Stimulated activated CD4-positive, alpha-beta T cell treated with anti-CD3 and anti-CD28 coated beads, Interleukin-2, amount 100 ng/mL, for 4 hours (primary cell): ENCODE data around the gene RNU6-9.

Experiments
- DNase-seq: peaks from one replicate; pipeline ENCODE4 v3.0.0-alpha.2; 2020; ENCODE audit warnings: low read depth

RNU6-9 gene

DNA sequence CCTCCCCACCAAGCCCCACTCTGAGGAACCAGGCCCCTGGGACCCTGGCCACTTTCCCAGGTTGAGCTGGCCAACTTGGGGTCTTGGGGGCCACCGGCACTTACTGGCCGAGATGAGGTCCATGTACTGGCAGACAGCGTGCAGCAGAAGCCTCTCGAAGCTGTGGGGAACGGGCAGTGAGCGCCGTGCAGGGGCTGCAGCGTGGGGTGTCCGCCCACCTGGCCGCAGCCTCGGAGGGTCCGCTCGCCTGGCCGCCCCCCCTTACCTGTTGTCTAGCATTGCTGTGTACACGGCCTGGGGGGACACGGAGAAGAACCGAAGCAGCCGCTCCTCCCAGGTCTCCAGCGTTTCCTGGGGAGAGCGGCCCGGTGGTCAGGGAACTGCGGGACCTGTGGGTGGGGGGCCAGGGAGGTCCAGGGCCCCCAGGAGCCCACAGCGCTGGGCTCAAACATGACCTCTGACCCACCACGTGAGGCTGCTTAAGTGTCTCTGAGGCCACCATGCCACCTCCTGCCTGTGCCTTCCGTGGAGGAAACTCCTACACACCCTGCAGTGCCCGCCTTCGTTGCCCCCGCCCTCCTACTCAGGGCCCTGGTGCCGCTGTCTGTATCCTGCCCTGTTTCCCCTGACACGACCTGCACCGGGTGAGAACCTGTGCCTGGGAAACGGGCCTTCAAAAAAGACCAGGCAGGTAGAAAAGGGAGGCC is 6.2 kb downstream of the RNU6-9 start:
- DNase-seq: no peak

DNA sequence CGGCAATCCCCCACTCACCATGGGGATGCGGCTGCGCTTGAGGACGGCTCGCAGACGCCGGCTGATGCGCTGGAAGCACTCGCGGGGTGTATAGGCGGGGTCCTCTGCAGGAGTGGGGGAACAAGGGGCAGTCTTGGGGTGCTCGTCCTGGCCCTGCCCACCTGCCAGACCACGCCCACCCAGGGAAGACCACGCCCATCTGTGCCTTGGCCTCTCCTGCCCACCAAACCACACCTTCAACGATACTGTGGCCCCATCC is 6.7 kb downstream of the RNU6-9 start:
- DNase-seq: no peak

DNA sequence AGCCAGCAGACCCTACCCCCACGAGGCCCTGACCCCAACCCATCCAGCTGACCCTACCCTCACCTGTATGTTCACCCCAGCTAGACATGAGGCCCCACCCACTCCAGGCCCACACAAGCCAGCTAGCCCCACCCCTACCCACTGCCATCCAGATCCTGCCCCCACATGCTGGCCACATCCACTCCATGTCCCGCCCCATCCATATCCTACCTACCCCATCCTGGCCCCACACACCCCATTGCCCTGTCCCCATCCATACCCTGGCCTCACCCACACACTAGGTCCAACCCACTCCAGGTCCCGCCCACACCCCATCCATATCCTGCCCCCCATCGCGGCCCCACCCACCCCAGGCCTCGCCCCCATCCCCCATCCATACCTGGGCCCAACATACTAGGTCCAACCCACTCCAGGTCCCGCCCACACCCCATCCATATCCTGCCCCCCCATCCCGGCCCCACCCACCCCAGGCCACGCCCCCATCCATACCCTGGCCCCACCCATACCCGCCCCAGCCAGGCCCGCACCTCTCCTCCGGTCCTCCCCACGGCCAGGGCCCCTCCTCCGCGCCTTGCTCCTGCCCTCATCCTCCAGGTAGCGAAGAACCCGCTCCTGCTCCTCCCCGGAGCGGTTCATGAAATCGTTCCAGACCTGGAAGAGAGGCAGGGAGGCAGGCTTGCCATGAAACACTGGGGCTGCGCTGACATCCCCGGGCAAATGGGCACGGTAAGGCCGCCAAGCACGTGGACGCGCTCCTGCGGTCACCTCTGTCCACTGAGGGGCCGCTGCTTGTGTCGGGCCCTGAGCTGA is 7.2 kb downstream of the RNU6-9 start:
- no peak for DNase-seq

DNA sequence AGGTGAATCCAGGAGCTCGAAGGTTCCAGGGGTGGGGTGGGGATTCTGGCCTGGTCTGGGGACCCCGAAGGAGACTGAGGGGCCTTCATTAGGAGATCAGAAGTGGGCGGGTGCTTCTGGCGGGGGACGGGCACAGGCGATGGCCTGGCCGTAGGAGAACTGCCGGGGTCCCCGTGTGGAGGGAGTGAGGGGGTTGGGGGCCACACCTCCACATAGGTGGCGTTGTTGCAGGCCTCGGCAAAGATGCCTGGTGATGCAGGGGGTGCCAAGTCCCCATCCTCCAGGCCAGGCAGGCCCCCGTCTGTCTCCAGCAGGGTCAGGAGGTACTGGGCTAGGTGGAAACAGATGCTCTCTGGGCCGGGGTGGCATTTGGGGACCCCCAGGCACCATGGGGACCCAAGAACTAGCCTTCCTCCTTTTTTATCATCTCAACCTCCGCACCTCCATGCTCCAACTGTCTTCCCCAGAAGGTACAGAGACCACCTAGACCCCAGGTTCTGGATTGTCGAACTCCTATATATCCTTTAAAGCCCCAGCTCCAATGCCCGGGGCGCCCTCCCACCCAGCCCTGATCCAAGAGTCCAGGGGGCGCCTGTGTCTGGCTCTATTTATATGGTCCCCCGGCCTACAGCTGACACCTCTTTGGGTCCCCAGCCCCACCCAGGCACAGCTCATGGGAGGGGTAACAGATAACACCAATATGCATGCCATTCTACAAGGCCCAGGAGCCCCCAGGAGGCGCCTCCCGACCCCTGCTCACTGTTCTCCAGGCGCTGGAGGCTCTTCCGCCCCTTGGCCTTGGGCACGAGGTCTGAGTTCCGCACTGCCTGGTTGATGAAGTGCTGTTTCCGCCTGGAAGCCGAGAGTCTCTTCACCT is 8.2 kb downstream of the RNU6-9 start:
- DNase-seq: no peak

DNA sequence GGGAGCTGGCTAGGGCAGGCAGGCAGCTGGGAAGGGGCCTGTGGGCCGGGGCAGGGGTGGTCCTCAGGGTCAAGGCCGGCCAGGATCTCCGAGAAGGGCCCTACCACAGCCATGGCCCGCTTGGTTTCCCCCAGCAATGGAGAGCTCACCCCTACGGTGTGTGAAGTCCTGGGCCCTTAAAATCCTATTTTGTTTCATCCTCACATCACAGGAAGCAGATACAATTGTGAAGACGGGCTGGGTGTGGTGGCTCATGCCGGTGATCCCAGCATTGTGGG is 8.7 kb downstream of the RNU6-9 start:
- DNase-seq: no peak

DNA sequence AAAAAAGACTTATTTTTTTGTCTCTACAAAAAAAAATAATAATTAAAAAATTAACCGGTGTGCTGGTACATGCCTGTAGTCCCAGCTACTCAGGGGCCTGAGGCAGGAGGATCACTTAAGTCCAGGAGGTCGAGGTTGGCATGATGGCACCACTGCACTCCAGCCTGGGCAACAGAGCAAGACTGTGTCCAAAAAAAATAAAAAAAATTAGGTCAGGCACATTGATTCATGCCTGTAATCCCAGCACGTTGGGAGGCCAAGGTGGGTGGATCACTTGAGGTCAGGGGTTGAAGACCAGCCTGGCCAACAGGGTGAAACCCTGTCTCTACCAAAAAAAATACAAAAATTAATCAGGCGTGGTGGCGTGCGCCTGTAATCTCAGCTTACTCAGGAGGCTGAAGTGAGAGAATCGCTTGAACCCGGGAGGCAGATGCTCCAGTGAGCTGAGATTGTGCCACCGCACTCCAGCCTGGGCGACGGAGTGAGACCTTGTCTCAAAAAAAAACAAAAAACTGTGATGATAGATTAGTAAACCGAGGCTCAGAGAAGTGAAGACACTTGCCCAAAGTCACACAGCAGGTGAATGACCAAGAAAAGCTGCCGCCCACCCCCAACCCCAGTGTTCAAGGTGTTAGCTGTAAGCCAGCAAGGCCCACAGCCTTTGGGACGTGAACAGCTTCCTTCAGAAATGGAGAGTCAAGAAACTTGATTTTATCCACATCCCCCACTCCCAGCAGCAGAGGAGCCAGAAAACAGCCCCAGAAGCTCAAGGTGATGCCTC is 9.4 kb downstream of the RNU6-9 start:
- DNase-seq: no peak

DNA sequence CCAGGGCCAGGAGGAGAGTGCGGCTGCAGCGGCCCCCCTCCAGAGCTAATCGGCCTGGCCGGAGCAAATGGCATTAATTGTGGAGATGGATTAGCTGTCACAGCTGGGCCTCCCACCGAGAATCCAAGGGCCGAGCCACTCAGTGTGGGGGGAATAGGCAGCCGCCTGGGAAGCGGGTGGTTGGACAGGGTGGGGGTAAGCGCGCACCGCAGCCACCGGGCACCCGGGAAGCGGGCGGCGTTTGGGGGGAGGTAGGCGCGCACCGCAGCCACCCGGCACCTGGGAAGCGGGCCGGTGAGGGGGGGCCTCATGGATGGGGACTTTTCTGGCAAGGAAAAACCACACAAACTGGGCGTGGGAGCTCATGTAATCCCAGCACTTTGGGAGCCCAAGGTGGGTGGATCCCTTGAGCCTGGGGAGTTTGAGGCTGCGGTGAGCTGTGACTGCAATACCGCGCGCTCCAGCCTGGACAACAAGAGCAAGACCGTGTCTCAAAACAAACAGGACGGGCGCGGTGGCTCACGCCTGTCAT is 10.0 kb downstream of the RNU6-9 start:
- no peak for DNase-seq

DNA sequence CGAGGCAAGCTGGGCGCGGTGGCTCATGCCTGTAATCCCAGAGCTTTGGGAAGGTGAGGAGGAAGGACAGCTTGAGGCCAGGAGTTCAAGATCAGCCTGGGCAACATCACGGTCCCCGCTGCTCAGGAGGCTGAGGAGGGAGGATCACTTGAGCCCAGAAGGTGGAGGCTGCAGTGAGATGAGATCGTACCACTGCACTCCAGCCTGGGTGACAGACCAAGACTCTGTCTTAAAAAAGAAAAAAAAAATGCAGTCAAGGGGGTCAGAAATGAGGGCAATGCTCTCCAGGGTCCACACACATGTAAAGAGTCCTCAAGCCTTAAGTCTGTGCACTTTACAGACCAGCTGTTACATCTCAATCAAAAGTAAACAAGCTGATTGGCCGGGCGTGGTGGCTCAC is 11.3 kb downstream of the RNU6-9 start:
- DNase-seq: no peak

DNA sequence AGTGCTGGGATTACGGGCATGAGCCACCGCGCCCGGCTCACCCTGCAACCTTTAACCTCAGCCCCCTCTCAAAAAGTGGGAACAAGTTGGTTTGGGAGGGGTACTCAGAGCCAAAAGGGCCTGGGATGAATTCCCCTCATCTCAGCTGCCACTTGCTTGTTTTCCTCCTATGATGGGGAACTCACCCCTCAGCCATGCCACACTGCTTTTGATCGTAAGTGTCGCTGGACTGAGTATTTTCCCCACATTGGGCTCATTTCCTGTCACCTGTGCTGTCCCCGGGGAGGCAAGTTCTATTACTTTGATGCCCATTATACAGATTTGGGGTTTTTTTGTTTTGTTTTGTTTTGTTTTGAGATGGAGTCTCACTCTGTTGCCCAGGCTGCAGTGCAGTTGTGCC is 13.2 kb downstream of the RNU6-9 start:
- no peak for DNase-seq

DNA sequence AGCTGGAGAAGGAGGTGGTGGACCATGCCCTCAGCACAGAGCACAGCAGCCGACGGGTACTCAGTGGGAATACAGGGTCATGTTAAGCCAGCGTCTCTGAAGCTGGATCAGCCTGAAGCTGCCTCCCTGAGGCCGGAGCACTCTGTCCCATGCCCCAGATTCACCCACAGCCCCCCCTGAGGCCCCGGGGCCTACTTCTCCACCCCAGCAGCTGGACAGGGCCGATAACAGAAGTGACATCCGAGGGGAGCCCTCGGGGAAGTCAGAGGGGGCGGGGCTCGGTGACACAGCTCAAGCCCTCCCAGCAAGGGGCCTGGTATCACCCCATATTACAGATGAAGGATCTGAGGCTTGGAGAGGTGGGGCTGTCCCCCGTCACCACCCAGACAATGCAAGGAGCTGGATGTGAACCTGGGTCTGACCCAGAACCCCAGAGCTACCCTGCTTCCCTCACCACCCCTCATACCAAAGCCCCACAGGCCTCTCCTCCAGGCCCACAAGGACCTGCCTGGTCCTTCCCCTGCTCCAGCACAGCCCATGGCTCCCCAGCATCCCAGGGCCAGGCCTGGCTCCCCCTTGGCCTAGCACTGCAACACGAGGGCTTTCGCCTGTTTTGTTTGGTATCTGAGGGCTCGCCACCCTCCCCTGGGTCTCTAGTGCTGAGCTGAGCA is 14.0 kb downstream of the RNU6-9 start:
- no peak for DNase-seq

DNA sequence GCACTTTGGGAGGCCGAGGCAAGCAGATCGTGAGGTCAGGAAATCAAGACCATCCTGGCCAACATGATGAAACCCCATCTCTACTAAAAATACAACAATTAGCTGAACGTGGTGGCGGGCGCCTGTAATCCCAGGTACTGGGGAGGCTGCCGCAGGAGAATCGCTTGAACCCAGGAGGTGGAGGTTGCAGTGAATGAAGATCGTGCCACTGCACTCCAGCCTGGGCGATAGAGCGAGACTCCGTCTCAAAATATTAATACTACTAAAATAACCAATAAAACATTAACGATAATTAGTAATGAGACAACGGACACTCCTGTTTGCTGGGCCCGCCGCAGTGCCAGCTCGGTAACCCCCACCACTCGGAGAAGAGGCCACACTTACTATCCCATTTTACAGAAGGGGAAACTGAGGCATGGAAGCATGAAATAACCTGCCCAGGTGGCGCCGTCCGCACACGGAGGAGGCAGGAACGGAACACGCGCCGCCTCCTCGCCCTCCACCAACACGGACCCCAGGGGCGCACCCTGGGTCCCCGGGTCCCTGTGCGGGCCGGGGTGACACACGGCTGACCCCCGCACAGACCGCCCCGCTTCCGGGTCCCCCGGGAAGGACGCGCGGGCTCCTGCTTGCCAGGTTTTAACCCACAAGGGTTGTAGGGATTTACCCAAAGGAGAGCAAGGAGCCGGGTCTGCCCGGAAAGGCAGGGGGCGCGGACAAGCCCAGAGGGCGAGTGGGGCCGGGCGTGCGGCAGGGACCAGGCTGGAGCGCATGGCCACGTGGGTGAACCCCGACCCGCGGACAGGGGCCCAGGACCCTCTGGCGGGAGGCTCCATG is 18.1 kb downstream of the RNU6-9 start:
- DNase-seq: no peak

DNA sequence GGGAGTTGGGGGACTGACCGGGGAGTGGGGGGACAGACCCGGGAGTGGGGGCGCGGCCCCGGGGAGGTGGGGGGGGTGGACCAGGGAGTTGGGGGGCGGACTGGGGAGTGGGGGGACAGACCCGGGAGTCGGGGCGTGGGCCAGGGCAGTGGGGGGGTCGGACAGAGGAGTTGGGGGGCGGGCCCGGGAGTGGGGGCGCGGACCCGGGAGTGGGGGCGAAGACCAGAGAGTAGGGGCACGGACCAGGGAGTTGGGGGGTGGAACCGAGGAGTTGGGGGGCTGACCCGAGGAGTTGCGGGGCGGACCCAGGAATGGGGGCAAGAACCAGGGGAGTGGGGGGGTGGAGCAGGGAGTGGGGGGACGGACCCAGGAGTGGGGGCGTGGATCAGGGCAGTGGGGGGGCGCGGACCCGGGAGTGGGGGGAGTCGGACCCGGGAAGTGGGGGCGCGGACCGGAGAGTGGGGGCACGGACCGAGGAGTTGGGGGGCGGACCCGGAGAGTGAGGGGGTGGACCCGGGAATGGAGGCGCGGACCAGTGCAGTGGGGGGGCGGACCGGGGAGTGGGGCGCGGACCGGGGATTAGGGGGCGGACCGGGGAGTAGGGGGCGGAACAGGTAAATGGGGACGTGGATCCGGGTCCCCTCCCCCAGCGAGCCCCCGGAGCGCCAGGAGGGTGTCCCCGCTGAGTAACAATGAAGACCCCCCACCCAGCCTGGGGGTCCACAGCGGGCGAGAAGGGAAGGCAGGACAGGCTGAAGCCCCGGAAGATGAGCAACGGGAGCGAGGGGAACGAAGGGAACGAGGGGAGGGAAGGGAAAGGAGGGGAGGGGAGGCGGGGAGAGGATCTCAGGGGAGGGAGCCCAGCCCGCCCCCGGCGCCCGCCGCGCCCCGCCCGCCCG is 19.1 kb downstream of the RNU6-9 start:
- DNase-seq: no peak

DNA sequence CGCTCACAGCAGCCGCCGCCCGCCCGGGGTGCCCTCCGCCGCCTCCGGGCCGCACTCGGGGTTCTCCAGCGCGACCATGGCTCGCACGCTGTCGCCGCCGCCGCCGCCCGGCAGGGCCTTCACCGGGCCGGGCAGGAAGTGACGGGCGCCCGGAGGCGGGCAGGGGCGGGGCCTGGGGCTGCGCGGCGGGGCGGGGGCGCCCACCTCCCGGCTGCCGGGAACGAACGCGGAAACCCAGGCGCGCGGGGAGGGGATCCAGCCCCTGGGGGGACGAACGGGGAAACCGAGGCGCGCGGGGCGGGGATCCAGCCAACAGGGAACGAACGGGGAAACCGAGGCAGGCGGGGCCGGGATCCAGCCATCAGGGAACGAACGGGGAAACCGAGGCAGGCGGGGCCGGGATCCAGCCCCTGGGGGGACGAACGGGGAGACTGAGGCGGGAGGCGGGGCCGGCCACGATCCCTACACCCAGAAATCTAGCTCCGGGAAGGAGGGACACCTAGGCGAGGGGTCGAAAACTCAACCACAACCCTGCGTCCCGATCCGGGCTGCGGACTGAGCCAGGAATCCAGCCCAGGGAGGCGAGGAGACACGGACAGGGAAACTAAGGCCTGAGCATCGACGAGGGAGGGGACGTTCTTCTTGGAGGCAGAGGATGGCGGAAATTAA is 19.9 kb downstream of the RNU6-9 start, which contains the start of gene R3HDM4:
TSS of gene R3HDM4 (minus strand) at position 140 of the 669 bp plus-strand sequence. CDS start at position 78, 62 bp downstream.
- DNase-seq: peak; percentile 82

DNA sequence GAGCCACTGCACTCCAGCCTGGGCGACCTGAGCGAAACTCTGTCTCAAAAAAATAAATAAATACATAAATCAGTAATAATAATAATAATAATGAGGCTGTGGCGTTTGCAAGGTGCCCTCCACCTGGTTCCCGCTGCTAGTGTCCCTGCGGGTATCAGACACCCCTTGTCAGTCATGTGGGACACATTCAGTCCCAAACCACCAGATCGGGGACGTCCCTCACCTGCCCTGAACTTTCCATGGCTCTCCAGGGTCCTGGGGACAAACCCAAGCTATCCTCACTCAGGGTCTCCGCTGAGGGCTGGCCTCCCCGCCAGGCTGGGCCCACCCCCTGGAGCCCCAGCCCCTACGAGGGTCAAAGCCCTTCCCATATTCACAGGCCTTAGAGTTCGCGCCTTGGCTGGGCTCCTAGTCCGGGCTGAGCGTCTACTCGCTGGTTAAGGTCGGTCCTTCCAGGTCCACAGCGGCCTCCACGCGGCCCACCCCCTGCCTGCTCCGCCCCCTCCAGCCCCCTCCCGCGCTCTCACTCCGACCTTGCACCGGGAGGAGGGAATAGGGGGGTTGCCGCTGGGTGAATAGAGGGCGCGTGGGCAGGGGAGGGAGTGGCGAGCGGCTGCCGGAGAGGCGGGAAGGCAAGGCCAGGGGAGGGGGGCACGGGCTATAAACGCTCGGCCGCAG is 23.5 kb downstream of the RNU6-9 start:
- no peak for DNase-seq

DNA sequence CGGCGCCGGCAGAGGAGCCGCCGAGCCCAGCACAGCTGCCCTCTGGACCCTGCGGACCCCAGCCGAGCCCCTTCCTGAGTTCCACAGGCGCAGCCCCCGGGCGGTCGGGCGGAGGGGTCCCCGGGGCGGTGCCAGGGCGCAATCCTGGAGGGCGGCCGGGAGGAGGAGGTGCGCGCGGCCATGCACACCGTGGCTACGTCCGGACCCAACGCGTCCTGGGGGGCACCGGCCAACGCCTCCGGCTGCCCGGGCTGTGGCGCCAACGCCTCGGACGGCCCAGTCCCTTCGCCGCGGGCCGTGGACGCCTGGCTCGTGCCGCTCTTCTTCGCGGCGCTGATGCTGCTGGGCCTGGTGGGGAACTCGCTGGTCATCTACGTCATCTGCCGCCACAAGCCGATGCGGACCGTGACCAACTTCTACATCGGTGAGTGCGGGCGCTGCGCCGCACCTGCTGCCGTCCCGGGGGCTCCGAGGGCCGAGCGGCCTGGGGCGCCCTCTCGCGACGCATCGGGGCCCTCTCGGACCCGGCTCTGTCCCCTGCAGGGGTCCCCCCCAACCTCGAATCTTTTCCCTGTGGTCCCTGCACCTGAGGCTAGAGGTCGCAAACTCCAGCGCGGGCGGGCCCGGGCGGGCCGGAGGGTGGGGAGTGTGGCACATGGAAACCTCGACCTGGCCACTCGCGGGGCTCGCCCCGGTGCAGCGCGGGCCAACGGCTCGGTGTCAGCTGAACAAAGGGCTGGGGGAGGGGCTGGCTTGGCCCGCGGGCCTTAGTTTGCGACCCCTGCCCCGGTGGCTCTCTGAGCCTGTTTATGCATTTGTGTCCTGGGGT is 24.3 kb downstream of the RNU6-9 start, which contains the start of gene KISS1R:
TSS of gene KISS1R (plus strand) at position 11 of the 829 bp plus-strand sequence. CDS start at position 181, 170 bp downstream.
- DNase-seq: no peak

DNA sequence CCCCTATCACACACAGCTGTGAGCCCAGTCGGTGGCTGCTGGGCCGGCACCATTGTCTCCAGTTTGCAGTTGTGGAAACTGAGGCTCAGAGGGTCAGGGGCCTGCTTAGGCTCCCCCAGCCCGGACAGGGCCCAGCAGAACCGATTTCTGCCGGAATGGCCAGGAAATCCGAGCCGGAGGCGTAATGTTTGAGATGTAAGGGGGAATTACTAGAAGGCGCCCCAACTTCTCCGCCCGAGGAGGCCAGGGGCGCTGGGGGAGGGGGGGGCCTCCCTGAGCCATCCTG is 24.8 kb downstream of the RNU6-9 start:
- no peak for DNase-seq

DNA sequence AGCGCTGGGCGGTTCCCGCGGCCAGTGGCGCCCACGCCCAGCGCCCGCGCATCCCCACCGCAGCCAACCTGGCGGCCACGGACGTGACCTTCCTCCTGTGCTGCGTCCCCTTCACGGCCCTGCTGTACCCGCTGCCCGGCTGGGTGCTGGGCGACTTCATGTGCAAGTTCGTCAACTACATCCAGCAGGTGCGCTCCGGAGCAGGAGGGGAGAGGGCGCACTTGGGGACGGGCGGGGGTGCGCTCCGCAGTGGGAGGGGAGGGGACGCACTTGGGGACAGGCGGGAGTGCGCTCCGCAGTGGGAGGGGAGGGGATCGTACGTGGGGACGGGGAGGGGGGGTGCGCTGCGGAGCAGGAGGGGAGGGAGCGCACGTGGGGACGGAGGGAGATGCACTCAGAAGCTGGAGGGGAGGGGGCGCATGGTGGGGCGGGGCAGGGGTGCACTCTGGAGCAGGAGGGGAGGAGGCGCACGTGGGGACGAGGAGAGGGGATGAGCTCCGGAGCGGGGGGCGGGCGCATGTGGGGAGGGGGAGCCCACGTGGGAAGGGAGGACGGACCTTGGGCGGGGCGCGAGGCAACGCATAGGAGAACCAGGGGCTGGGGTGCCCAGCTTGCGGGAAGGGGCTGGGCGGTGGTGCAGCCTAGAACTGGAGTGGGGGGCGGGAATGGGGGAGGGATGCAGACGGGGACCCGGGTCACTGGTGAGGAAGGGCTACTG is 25.4 kb downstream of the RNU6-9 start:
- no peak for DNase-seq
